ENCODE data around the gene STPG1. TPM values are rescaled to one million over a fixed set of nuclear protein-coding genes. Genes with fewer than 3 reads are reported as not detected.

The STPG1 gene
- polyA plus RNA-seq, 1 donor (not counting 4 experiments of a cell fraction or from before 2014, with no cell fraction given), result 16.6 TPM

- H3K36me3 ChIP-seq (ENCODE audit: control insufficient read depth in 2 of 2, extremely low read depth in 1 of 2, insufficient read depth in 2 of 2, low read length in 2 of 2), result peaks cover 0 to 36% of the 10 kb centered on the region in 2 experiments
- FAIRE-seq, result no peak
- H3K4me2 ChIP-seq (ENCODE audit: control insufficient read depth, extremely low read depth, insufficient read depth, low read depth, low read length), result no peak overlapping the region
- no peaks in the 10 kb centered on the region for H4K20me1 ChIP-seq (ENCODE audit: control insufficient read depth, extremely low read depth, insufficient read depth, low read length)
- no peak for TF ChIP-seq EZH2 (IDR thresholded peaks at IDR 0.05; ENCODE audit: low read length)
- TF ChIP-seq CTCF (optimal IDR thresholded peaks at IDR 0.05 in 1 of 3, IDR thresholded peaks at IDR 0.05 in 1 of 3, conservative IDR thresholded peaks at IDR 0.05 in 1 of 3; ENCODE audit: extremely low read depth in 1 of 3, insufficient read depth in 2 of 3, low read length in 3 of 3), result no peak
- H3K4me1 ChIP-seq (ENCODE audit: control insufficient read depth, extremely low read depth, insufficient read depth, low read length), result peaks cover 4% of the 10 kb centered on the region
- DNase-seq (ENCODE audit: low read depth, low spot score), result no peak
- H3K27ac ChIP-seq (ENCODE audit: control insufficient read depth, insufficient read depth, low read length), result no peak overlapping the region
- no peaks in the 10 kb centered on the region for H3K27me3 ChIP-seq (ENCODE audit: control insufficient read depth, extremely low read depth, insufficient read depth, low read length)
- H3K9ac ChIP-seq (ENCODE audit: control insufficient read depth, extremely low read depth, insufficient read depth, low read length), result no peak overlapping the region
- no peaks in the 10 kb centered on the region for H3K9me3 ChIP-seq (ENCODE audit: control insufficient read depth, low read depth, low read length)
- no peak overlapping the region for H3K4me3 ChIP-seq (ENCODE audit: control insufficient read depth in 2 of 3, extremely low read depth in 1 of 3, insufficient read depth in 2 of 3, low read depth in 1 of 3, low read length in 3 of 3)
- H3K79me2 ChIP-seq (ENCODE audit: control insufficient read depth, insufficient read depth, low read length), result no peaks in the 10 kb centered on the region
- no peak overlapping the region for H2AFZ ChIP-seq (ENCODE audit: control insufficient read depth, low read length)
- dilution Hi-C loops (cut with MboI; ENCODE audit: extremely low pct_ligation_motif_present, low sequenced_read_pairs), result no loop called here
- H3K9me1 ChIP-seq (ENCODE audit: control insufficient read depth, extremely low read depth, insufficient read depth, low read length), result no peaks in the 10 kb centered on the region
Measured at GRCh38 chr1:24338447-24338846, 75.1 kb downstream of the STPG1 start.

- Histone ChIP-seq H3K79me2 (ENCODE audit: control insufficient read depth, insufficient read depth, low read length) (no peaks in the 10 kb centered on the region), H3K4me1 (ENCODE audit: control insufficient read depth, extremely low read depth, insufficient read depth, low read length) (peaks cover 4% of the 10 kb centered on the region), H3K9me1 (ENCODE audit: control insufficient read depth, extremely low read depth, insufficient read depth, low read length) (no peaks in the 10 kb centered on the region), H2AFZ (ENCODE audit: control insufficient read depth, low read length) (no peak overlapping the region), H3K27me3 (ENCODE audit: control insufficient read depth, extremely low read depth, insufficient read depth, low read length) (no peaks in the 10 kb centered on the region), H3K4me2 (ENCODE audit: control insufficient read depth, extremely low read depth, insufficient read depth, low read depth, low read length) (no peak overlapping the region), H3K9ac (ENCODE audit: control insufficient read depth, extremely low read depth, insufficient read depth, low read length) (no peak overlapping the region), H3K27ac (ENCODE audit: control insufficient read depth, insufficient read depth, low read length) (no peak overlapping the region), H3K9me3 (ENCODE audit: control insufficient read depth, low read depth, low read length) (no peaks in the 10 kb centered on the region), H4K20me1 (ENCODE audit: control insufficient read depth, extremely low read depth, insufficient read depth, low read length) (no peaks in the 10 kb centered on the region), H3K36me3 (ENCODE audit: control insufficient read depth in 2 of 2, extremely low read depth in 1 of 2, insufficient read depth in 2 of 2, low read length in 2 of 2) (peaks cover 0 to 34% of the 10 kb centered on the region in 2 experiments), H3K4me3 (ENCODE audit: control insufficient read depth in 2 of 3, extremely low read depth in 1 of 3, insufficient read depth in 2 of 3, low read depth in 1 of 3, low read length in 3 of 3) (no peak overlapping the region)
- TF ChIP-seq CTCF (optimal IDR thresholded peaks at IDR 0.05 in 1 of 3, IDR thresholded peaks at IDR 0.05 in 1 of 3, conservative IDR thresholded peaks at IDR 0.05 in 1 of 3; ENCODE audit: extremely low read depth in 1 of 3, insufficient read depth in 2 of 3, low read length in 3 of 3) (no peak), EZH2 (IDR thresholded peaks at IDR 0.05; ENCODE audit: low read length) (no peak)
- FAIRE-seq (no peak), DNase-seq (ENCODE audit: low read depth, low spot score) (no peak)
- dilution Hi-C loops (cut with MboI; ENCODE audit: extremely low pct_ligation_motif_present, low sequenced_read_pairs), result no loop called here
Measured at GRCh38 chr1:24337455-24337854, 76.1 kb downstream of the STPG1 start.
